Loucy (cell line): Measurements from ENCODE around the gene ZBTB37.

Experiments
- EZH2phosphoT487 ChIP-seq: fragments of 200-600 bp; IDR thresholded peaks from 2 replicates; pipeline ENCODE4 v1.6.1; 2018; ENCODE audit warnings: antibody characterized with exemption, mild to moderate bottlenecking, moderate library complexity, borderline replicate concordance
- TF ChIP-seq, protein P1 (sequence below): fragments of 200-600 bp; sonication (generic); conservative IDR thresholded peaks from 2 replicates; pipeline ENCODE4 v1.5.1; 2014; ENCODE audit warnings: mild to moderate bottlenecking, antibody characterized with exemption, low read length

DNA sequence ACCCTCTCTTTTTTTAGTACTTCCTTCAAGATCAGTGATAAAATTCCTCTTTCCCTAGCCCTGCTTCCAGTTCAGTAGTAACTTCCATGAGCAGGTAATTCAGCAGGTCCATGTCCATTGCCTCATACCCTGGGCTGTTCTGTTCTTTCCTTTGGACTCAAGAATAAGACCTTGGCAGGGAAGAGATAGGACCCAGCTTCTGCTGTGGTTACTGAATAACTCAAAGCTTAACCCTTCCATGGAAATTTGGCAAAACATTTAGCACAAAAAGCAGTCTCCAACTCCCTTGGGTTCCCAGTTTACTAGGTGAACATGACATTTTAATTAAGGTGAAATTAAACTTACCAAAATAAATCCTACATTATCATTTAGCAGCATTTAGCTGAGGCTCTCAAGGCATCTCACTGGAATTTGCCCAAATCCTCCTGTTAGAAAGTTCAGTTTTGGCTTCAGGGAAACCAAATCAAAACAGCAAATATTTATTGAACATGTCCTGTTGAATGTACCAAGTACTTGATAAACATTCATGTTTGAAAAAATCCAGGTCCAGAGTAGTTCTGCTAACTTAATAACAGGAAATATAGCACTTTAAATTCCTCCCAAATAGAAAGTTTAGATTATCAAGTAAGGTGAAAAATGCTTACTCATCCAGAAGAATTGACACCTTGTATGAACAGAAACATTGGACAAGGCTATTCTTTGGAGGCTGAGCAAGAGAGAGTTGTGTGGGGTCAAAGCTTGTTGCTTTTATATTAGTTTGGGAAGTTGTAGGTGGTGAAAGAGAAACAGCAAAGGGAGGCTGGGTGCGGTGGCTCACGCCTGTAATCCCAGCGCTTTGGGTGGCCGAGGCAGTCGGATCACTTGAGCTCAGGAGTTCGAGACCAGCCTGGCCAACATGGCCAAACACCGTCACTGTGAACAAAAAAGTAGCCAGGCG, 57.4 kb downstream of the ZBTB37 start:
- no peak for TF ChIP-seq EZH2phosphoT487
- TF ChIP-seq, protein P1, sequence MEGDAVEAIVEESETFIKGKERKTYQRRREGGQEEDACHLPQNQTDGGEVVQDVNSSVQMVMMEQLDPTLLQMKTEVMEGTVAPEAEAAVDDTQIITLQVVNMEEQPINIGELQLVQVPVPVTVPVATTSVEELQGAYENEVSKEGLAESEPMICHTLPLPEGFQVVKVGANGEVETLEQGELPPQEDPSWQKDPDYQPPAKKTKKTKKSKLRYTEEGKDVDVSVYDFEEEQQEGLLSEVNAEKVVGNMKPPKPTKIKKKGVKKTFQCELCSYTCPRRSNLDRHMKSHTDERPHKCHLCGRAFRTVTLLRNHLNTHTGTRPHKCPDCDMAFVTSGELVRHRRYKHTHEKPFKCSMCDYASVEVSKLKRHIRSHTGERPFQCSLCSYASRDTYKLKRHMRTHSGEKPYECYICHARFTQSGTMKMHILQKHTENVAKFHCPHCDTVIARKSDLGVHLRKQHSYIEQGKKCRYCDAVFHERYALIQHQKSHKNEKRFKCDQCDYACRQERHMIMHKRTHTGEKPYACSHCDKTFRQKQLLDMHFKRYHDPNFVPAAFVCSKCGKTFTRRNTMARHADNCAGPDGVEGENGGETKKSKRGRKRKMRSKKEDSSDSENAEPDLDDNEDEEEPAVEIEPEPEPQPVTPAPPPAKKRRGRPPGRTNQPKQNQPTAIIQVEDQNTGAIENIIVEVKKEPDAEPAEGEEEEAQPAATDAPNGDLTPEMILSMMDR: no peak
